K562 (cell line): ENCODE results near the gene SLC2A4. TPM values are rescaled to one million over a fixed set of nuclear protein-coding genes. Genes with fewer than 3 reads are reported as not detected.

ENCODE experiments used
- CREB1 ChIP-seq, 2 experiments: sonication (generic) in 1 of 2; formaldehyde crosslinking in 1 of 2; IDR thresholded peaks; 2 replicates each; pipeline versions ENCODE4 v1.6.1 to v1.8.0; 2012 to 2022; ENCODE audit warnings: inconsistent platforms in 1 of 2, mild to moderate bottlenecking in 1 of 2, missing genetic modification reagents in 1 of 2, moderate library complexity in 1 of 2
- DIDO1 ChIP-seq: fragments of 450-650 bp; IDR thresholded peaks from 2 replicates; pipeline ENCODE4 v1.6.1; 2016; ENCODE audit warnings: low read depth, missing biosample characterization, missing genetic modification characterization
- E2F8 ChIP-seq: fragments of 450-650 bp; IDR thresholded peaks from 2 replicates; pipeline ENCODE4 v1.7.1; 2018; ENCODE audit warnings: mild to moderate bottlenecking, low read depth; ENCODE audit not compliant: partially characterized antibody
- FOXP1 ChIP-seq: sonication (generic); formaldehyde crosslinking; IDR thresholded peaks from 2 replicates; pipeline ENCODE4 v1.8.0; 2022; ENCODE audit warnings: mild to moderate bottlenecking, missing genetic modification reagents
- NONO ChIP-seq, 2 experiments: fragments of 200-400 bp in 1 of 2; fragments of 450-650 bp in 1 of 2; formaldehyde crosslinking in 1 of 2; IDR thresholded peaks; 2 replicates each; pipeline ENCODE4 v1.6.1; 2017; ENCODE audit warnings: low read depth in 2 of 2, mild to moderate bottlenecking in 2 of 2, moderate library complexity in 2 of 2, low read length in 1 of 2
- POLR2A ChIP-seq: fragments of 450-650 bp; conservative IDR thresholded peaks from 2 replicates; pipeline ENCODE4 v1.6.1; 2016
- PTTG1 ChIP-seq: fragments of 450-650 bp; IDR thresholded peaks from 2 replicates; pipeline ENCODE4 v1.6.1; 2016; ENCODE audit warnings: low read depth, mild to moderate bottlenecking, missing genetic modification characterization, missing compliant biosample characterization
- RBM14 ChIP-seq: fragments of 200-400 bp; formaldehyde crosslinking; IDR thresholded peaks from 2 replicates; pipeline ENCODE4 v1.6.1; 2018; ENCODE audit warnings: low read depth, mild to moderate bottlenecking, low read length, moderate library complexity, borderline replicate concordance; ENCODE audit not compliant: insufficient read depth
- REST ChIP-seq, 2 experiments: fragments of 450-650 bp; formaldehyde crosslinking in 1 of 2; IDR thresholded peaks; 2 replicates each; pipeline versions ENCODE4 v1.4.0 to v1.6.1; 2014 to 2020; ENCODE audit warnings: mild to moderate bottlenecking in 2 of 2, borderline replicate concordance in 1 of 2, low read depth in 1 of 2
- SMAD1 ChIP-seq: fragments of 150-350 bp; IDR thresholded peaks from 2 replicates; pipeline ENCODE4 v1.6.1; 2014; ENCODE audit warnings: low read length, low read depth; ENCODE audit not compliant: partially characterized antibody
- SMARCC2 ChIP-seq: fragments of 450-650 bp; IDR thresholded peaks from 2 replicates; pipeline ENCODE4 v1.6.1; 2017; ENCODE audit warnings: antibody characterized with exemption, moderate library complexity, mild to moderate bottlenecking, low read depth
- TGIF2 ChIP-seq: sonication (generic); formaldehyde crosslinking; IDR thresholded peaks from 2 replicates; pipeline ENCODE4 v1.8.1; 2022; ENCODE audit warnings: mild to moderate bottlenecking, missing genetic modification reagents, moderate library complexity
- TRIM28 ChIP-seq: fragments of 450-650 bp; IDR thresholded peaks from 2 replicates; pipeline ENCODE4 v1.6.1; 2017
- ZNF3 ChIP-seq: fragments of 250-450 bp; sonication (Bioruptor Pico); IDR thresholded peaks from 2 replicates; pipeline ENCODE4 v1.5.0; 2021; ENCODE audit warnings: mild to moderate bottlenecking, moderate library complexity
- polyA plus RNA-seq, 8 experiments: library from polyadenylated mRNA; depleted of rRNA in 4 of 8; stranded (reverse) in 5 of 8; unstranded in 3 of 8; fragments of >200 nt; fragmentation: Nextera tagmentation in 2 of 8; fragmentation: Illumina TruSeq in 1 of 8; extraction: Ambion mirVana in 2 of 8; extraction: Trizol in 1 of 8; gene quantifications; 2 replicates each; pipeline versions ENCODE4 v1.2.1 to v1.2.3, GENCODE V29; 2011 to 2014; ENCODE audit warnings: inconsistent platforms in 1 of 8, missing spikeins in 1 of 8
- total RNA-seq, 7 experiments: library from RNA; depleted of rRNA in 6 of 7; stranded (reverse); fragments of >200 nt in 6 of 7; fragmentation: Illumina TruSeq in 2 of 7; extraction: Trizol in 2 of 7; gene quantifications; 2 replicates each; pipeline versions ENCODE4 v1.2.1 to v1.2.3, GENCODE V29; 2011 to 2021; ENCODE audit warnings: low replicate concordance in 1 of 7

SLC2A4 gene
- total and polyA plus RNA-seq, 9 of the 15 experiments (the other 6 are each of a cell fraction or from before 2014, with no cell fraction given): 0.74 to 3.5 (median 1.6) TPM

GRCh38 chr17:7252176-7253043 lies 29.1 kb upstream of the SLC2A4 start, which contains the start of gene ELP5 (continued):
- TF ChIP-seq TGIF2 (CRISPR knock-in tag) (no peak), E2F8 (peak; percentile 29), SMAD1 (peak; percentile 44), PTTG1 (no peak), FOXP1 (CRISPR knock-in tag) (no peak), RBM14 (no peak), NONO (IDR thresholded peaks at IDR 0.05; ENCODE audit: low read depth in 2 of 2, low read length in 1 of 2) (0 out of 4 replicates have a peak, but pooled peaks of 1 of the 2 experiments have one; percentile 23), DIDO1 (tag) (no peak), CREB1 (IDR thresholded peaks at IDR 0.05) (peak; percentile 90), CREB1 (CRISPR knock-in tag; IDR thresholded peaks at IDR 0.05) (peak; percentile 97), POLR2A (peak; percentile 92), ZNF3 (no peak), REST (IDR thresholded peaks at IDR 0.05; ENCODE audit: borderline replicate concordance) (no peak; the same call in 1 of the 2 replicates), REST (CRISPR knock-in tag; IDR thresholded peaks at IDR 0.05; ENCODE audit: low read depth) (no peak), TRIM28 (peak; percentile 51; the same call in 1 of the 2 replicates), SMARCC2 (no peak)
